Measurements from ENCODE around the gene HUWE1.
"Not testable (repeated sequence)": the region's sequence is repeated elsewhere in the genome, so short reads cannot be mapped to it uniquely, and the experiment has no call there.

The HUWE1 gene

DNA sequence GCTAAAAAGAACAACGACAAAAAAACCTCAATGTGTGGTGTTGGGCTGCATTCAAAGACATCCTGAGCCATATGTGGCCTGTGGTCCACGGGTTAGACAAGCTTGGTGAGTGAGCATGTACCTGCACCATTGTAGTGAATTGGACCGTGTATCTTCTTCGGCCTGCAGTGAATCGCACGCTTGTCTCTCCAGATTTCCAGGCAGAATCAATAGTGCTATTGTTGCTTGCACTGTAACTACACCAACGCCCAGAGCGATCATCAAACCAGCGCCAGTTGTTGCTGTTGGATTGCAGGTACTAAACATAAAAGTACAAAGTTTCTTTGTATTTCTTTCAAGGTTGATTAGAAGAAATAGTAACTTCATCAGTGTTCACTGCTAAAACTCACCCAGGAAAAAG lies 101.6 kb downstream of the HUWE1 start:
- no peak for DNase-seq (ENCODE audit: low read depth in 1 of 2, low spot score in 1 of 2)
- no peak for TF ChIP-seq JUND (IDR thresholded peaks at IDR 0.05; ENCODE audit: low read depth)
- in situ Hi-C loops (cut with HindIII; ENCODE audit: low pct_unique_long_range_greater_than_20kb, low sequenced_read_pairs): no loop called here

DNA sequence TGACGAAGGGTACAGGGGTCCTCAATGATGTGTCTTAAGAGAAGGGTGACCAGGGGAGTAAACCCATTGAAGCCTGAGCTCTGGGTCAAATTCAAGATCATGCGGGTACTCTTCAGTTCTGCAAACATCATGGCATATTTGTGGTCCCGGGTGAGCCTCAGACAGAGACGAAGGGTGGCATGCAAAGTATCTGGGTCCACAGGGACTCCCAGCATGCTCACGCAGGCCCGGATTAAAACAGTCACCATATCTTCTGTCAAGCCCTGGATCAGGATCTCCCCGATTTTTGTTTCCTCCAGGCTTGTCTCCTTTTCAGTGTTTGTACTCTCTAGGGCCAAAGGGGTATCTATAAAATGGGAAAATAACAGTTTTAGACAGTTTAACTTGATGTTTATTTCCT lies 102.9 kb downstream of the HUWE1 start:
- DNase-seq (ENCODE audit: low read depth in 1 of 2, low spot score in 1 of 2): no peak
- in situ Hi-C loops (cut with HindIII; ENCODE audit: low pct_unique_long_range_greater_than_20kb, low sequenced_read_pairs): no loop called here
- no peak for TF ChIP-seq JUND (IDR thresholded peaks at IDR 0.05; ENCODE audit: low read depth)

DNA sequence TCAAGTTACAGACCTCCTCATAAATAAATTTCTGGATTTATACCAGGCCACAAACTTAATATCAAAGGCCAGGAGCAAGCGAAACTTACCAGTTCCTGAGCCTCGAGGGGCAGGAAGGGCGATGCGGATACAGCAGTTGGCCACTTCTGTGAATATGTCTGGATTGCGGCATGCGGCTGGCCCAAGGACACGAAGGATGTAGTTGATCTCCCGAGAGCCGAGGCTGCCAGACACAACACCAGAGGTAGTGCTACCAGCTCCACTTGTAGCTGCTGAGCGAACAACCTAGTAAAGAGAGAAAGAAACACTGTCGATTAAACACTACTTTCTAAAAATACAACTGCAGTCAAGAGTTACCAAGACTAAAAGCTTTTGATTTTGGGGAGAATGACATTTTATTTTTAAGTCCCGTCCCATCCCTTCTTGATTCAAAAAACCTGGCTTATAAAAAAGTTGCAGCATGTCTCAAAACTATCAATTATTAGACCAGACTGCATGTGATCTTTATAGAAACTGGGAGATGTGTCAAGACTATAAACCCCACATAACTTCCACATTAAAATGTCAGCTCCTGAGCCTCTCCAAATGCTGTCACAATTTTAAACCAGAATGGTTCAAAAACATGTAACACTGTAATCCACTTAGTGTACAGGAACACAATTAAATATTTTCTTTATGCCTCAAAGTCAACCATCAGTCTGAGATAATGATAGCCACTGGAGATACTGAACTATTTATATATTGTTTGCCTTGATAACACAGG lies 105.6 kb downstream of the HUWE1 start:
- DNase-seq (ENCODE audit: low read depth in 1 of 2, low spot score in 1 of 2): no peak
- in situ Hi-C loops (cut with HindIII; ENCODE audit: low pct_unique_long_range_greater_than_20kb, low sequenced_read_pairs): no loop called here
- TF ChIP-seq JUND (IDR thresholded peaks at IDR 0.05; ENCODE audit: low read depth): no peak

DNA sequence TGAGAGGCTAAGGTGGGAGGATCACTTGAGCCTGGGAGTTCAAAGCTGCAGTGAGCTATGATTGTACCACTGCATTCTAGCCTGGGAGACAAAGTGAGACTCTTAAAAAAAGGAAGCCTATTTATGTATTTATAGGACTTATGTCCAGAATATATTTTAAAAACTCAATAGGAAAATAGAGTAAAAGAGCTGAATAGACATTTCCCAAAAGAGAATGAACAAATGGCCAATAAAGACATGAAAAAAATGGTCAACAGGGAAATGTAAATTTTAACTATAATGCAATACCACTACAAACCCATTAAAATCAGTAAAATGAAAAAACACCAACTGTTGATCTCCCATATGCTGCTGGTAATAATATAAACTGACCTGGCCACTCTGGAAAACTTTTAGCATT lies 115.0 kb downstream of the HUWE1 start:
- in situ Hi-C loops (cut with HindIII; ENCODE audit: low pct_unique_long_range_greater_than_20kb, low sequenced_read_pairs): no loop called here
- TF ChIP-seq JUND (IDR thresholded peaks at IDR 0.05; ENCODE audit: low read depth): no peak
- DNase-seq (ENCODE audit: low read depth in 1 of 2, low spot score in 1 of 2): no peak

DNA sequence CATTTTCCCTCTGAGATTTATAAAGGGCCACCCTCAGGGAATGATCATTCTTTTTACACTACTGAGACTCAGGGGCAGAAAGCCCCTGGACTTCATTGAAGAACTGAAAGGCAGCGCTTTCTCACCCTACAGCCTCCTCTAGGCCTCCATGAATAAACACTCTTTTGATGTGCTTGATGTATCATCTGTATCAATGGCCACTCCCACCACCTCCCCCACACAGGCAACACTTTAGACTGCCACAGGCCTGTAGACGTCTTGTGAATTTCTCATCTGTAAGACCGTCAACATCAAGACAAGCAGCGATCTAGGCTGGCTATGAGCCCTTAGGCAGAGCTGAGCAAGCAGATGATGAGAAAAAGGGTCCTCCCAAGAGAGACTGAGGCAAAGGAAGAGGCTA lies 123.2 kb downstream of the HUWE1 start:
- in situ Hi-C loops (cut with HindIII; ENCODE audit: low pct_unique_long_range_greater_than_20kb, low sequenced_read_pairs): no loop called here
- TF ChIP-seq JUND (IDR thresholded peaks at IDR 0.05; ENCODE audit: low read depth): no peak
- DNase-seq (ENCODE audit: low read depth in 1 of 2, low spot score in 1 of 2): no peak

DNA sequence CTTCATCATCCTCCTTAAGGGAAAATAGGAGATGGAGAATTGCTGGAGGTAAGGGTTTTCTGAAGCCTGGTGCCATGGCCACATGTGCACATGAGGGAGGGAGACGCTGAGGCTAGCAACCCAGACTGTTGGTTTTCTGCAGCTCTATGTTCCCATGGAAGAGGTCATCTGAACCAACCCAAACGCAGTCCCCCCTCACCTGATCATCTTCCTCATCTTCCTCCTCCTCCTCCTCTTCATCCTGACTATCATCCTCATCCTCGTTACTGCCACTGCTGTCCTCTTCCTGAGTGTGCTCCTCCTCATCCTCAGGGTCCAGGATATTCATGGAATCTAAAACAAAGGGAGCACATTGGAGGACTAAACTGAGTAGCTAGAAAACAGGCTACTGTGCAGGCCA lies 124.6 kb downstream of the HUWE1 start:
- TF ChIP-seq JUND (IDR thresholded peaks at IDR 0.05; ENCODE audit: low read depth): no peak
- in situ Hi-C loops (cut with HindIII; ENCODE audit: low pct_unique_long_range_greater_than_20kb, low sequenced_read_pairs): no loop called here
- no peak for DNase-seq (ENCODE audit: low read depth in 1 of 2, low spot score in 1 of 2)

DNA sequence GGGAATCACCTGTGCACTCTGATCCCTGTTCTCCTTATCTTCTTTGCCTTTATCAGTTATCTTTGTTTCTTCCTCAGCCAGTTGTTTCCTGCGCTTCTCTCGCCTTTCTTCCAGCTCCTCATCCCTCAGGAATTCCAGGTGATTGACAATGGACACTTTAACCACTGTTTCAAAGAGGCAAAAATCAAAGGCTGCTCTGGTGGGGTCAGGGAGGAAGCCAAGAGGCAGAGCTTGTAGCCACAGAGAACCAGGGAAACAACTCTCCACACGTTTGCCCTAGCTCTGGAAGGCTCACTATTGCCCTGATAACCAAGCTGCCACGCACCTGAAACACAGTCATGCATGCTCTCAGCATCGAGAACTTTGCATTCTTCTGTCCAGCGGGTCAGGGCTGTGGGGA lies 127.9 kb downstream of the HUWE1 start:
- DNase-seq (ENCODE audit: low read depth in 1 of 2, low spot score in 1 of 2): no peak
- in situ Hi-C loops (cut with HindIII; ENCODE audit: low pct_unique_long_range_greater_than_20kb, low sequenced_read_pairs): no loop called here
- TF ChIP-seq JUND (IDR thresholded peaks at IDR 0.05; ENCODE audit: low read depth): no peak

DNA sequence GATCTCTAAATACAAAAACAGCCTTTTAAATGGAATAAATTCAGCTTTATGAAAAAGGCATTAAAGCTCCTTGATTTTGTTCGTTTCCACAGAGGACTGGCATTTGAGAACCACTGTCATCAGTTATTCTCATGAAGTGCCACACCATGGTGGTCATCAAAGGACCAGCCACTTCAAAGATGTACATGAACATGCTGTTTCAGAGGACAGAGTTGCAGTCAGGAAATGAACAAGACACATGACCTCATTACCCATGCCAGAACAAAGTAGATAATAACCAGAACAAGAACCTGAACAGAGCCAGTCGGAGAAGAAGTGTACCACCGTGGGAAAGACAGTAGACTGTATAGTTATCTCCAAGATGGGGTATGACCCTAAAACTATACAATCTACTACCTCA lies 129.7 kb downstream of the HUWE1 start:
- no peak for DNase-seq (ENCODE audit: low read depth in 1 of 2, low spot score in 1 of 2)

DNA sequence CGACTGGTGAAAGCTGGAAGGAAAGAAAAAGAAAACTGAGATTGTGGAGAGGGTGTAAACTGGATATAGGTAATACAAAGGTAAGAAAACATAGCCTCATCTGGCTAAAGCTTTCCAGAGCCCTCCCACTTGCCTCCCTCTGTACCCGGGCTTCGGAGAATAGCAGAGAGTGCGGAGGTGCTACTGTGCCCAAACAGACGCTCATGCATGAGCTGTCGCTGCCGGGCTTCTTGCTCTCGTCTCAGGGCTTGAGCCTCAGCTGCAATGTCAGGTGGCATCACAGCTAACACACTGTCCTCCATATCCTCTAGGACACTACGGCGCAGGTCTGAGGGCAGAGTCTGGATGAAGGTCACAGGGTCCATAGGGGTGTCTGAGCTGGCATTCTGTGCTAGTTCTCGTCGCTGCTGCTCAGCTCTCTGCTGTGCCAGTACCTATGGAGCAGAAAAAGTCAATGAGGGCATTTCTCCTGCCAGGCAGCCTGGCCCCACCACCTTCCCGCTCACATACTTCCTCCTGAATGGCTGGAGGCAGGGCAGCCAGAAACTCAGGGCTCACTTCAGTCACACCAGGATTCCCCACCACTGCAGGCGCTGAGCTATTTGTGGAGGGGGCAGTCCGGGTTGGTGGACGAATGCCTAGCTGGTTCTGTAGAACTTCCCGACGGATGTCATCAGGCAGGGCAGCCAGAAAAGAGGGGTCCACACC lies 135.6 kb downstream of the HUWE1 start:
- in situ Hi-C loops (cut with HindIII; ENCODE audit: low pct_unique_long_range_greater_than_20kb, low sequenced_read_pairs): no loop called here
- TF ChIP-seq JUND (IDR thresholded peaks at IDR 0.05; ENCODE audit: low read depth): no peak
- DNase-seq (ENCODE audit: low read depth in 1 of 2, low spot score in 1 of 2): no peak

More for the DNA sequence above, 129.7 kb downstream of the HUWE1 start:
- no peak for TF ChIP-seq JUND (IDR thresholded peaks at IDR 0.05; ENCODE audit: low read depth)
- in situ Hi-C loops (cut with HindIII; ENCODE audit: low pct_unique_long_range_greater_than_20kb, low sequenced_read_pairs): no loop called here

DNA sequence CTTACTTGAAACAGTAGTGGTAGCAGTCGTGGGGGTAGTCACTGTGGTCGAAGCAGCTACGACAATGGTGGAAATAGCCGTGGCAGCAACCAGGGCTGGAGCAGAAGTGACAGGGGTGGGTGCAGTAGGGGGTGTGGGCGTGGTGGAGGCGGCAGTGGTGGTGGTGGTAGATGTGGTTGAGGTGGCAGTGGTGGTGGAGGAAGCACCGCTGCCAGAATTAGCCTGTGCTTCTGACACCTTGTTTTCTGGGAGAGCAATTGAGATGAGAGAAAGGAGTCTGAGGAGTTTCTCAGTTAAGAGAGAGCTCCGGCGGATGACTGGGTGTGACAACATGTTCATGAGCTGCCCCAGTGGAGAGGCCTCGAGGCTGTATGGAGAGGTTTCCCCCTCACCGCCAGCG lies 138.9 kb downstream of the HUWE1 start:
- no peak for DNase-seq (ENCODE audit: low read depth in 1 of 2, low spot score in 1 of 2)
- TF ChIP-seq JUND (IDR thresholded peaks at IDR 0.05; ENCODE audit: low read depth): no peak
- in situ Hi-C loops (cut with HindIII; ENCODE audit: low pct_unique_long_range_greater_than_20kb, low sequenced_read_pairs): no loop called here

DNA sequence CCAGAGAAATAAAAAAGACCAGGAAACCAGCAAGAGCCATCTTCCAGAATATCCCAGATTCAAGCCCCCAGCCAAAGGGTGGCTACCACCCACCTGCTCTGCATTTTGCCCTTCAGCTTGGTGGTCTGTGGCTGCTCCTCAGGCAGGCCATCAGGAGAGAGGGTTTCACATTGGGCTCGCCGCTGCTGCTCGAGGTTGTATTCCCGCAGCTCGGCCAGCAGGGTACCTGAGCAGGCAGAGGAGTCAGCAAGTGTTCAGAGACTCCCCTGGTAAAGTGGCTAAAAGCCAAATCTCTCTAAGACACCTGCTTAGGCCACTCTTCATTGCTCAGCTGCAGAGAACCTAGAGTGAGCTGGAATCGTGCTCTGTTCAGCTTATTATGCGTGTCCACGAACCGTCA lies 141.6 kb downstream of the HUWE1 start:
- TF ChIP-seq JUND (IDR thresholded peaks at IDR 0.05; ENCODE audit: low read depth): no peak
- in situ Hi-C loops (cut with HindIII; ENCODE audit: low pct_unique_long_range_greater_than_20kb, low sequenced_read_pairs): no loop called here
- DNase-seq (ENCODE audit: low read depth in 1 of 2, low spot score in 1 of 2): no peak

DNA sequence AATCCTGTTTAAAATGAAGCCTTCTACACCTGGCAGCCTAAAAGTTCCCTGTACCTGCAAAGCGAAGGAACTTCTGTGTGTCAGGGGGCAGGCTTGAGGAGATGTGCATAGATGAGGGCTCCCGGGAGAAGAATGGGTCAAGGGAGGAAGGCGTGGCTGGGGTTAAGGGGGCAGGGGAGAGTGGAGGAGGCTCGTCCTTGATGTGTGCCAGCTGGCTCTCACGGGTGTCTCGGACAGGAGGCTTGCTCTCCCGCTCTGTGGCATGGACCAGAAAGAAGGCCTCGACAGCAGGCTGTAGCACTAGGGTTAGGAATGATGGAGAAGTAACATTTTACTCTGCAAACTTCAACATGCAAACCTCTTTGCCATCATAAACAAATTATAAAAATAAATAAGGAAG lies 147.7 kb downstream of the HUWE1 start:
- TF ChIP-seq JUND (IDR thresholded peaks at IDR 0.05; ENCODE audit: low read depth): no peak
- no peak for DNase-seq (ENCODE audit: low read depth in 1 of 2, low spot score in 1 of 2)
- in situ Hi-C loops (cut with HindIII; ENCODE audit: low pct_unique_long_range_greater_than_20kb, low sequenced_read_pairs): no loop called here

DNA sequence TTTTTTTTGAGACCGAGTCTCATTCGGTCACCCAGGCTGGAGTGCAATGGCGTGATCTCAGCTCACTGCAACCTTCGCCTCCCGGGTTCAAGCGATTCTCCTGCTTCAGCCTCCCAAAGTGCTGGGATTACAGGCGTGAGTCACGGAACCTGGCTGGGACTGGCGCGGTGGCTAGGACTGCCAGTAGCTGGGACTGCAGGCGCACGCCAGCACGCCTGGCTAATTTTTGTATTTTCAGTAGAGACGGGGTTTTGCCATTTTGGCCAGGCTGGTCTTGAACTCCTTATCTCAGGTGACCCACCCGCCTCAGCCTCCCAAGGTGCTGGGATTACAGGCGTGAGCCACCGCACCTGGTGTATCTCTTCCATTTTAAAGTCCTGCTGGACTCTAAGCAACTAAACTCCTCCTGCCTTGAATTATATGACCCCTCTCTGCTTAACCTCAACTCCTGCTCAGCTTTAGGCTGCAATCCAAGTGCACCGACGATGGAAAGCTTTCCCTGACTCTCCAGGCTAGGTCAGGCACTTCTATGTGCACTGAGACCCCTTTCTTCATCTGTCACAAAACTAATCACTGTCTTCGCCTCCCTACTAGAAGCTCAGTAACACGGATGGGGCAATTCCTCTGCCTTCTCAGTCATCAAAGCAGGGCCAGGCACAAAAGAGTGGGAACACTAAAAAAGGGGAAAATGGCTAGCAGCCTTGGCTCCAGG lies 155.1 kb downstream of the HUWE1 start:
- in situ Hi-C loops (cut with HindIII; ENCODE audit: low pct_unique_long_range_greater_than_20kb, low sequenced_read_pairs); DNase-seq (ENCODE audit: low read depth in 1 of 2, low spot score in 1 of 2): not testable (repeated sequence)
